Stimulated activated CD4-positive, alpha-beta T cell treated with anti-CD3 and anti-CD28 coated beads, Interleukin-2, amount 100 ng/mL, for 4 hours (primary cell): ENCODE data around the gene COX7A1.

ENCODE experiments used
- DNase-seq: peaks from one replicate; pipeline ENCODE4 v3.0.0-alpha.2; 2020; ENCODE audit warnings: low read depth

The COX7A1 gene

GRCh38 chr19:36111200-36111539, 41.1 kb downstream of the COX7A1 start:
- DNase-seq: no peak

- no peak for DNase-seq
Observed at GRCh38 chr19:36110487-36111199, 41.6 kb downstream of the COX7A1 start, which contains the start of gene OVOL3. TSS of gene OVOL3 (plus strand) at chr19:36111143. CDS start at chr19:36111203, 60 bp downstream.

DNA sequence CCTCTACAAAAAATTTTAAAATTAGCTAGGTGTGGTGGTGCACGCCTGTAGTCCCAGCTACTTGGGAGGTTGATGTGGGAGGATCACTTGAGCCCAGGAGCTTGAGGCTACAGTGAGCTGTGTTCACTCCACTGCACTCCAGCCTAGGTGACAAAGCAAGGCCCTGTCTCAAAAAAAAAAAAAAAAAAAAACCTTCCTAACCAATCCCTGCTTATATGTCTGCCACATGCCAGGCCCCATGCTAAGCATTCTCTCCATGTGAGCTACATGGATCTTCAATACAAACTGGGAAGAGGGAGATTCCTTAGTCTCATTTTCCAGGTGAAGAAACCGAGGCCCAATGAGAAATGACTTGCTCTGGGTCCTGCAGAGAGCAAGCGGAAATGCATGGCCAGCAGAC, 43.6 kb downstream of the COX7A1 start:
- no peak for DNase-seq

DNA sequence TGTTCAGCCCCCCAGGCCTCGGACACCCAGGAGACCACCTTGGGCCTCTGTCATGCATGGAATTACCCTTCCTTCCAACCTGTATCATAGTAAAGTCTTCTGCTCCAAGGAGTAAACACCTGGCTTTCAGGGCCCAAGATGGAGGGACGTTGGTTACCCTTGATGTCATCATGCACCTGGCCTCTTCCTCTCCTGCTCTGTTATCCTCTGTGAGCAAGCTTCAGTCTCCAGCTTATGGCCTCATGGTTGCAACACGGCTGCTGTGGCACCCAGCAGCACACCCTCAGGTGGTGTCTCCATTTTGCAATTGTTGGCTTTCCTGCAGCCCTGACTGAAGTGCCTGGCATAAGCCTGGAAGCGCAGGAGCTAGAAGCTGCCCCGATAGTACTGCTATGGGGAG, 45.3 kb downstream of the COX7A1 start:
- no peak for DNase-seq

DNA sequence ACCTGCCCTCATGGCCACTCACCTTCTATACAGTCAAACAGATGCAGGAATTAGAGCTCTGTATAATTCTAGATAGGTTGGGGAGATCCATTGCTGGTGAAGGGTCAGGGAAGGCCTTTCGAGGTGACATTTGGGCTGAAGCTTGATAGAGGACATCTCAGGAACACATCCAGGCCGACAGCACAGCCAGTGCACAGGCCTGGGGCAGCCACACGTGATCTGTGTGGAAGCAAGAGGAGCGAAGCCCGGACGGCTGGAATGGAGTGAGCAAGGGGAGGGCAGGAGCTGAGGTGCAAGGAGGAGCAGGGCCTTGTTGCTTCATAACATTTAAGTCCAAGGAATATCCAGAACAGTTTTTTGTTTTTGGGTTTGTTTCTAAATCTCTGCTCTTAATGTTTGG, 45.8 kb downstream of the COX7A1 start:
- DNase-seq: no peak

- no peak for DNase-seq
Observed at GRCh38 chr19:36103842-36104552, 48.2 kb downstream of the COX7A1 start.

DNA sequence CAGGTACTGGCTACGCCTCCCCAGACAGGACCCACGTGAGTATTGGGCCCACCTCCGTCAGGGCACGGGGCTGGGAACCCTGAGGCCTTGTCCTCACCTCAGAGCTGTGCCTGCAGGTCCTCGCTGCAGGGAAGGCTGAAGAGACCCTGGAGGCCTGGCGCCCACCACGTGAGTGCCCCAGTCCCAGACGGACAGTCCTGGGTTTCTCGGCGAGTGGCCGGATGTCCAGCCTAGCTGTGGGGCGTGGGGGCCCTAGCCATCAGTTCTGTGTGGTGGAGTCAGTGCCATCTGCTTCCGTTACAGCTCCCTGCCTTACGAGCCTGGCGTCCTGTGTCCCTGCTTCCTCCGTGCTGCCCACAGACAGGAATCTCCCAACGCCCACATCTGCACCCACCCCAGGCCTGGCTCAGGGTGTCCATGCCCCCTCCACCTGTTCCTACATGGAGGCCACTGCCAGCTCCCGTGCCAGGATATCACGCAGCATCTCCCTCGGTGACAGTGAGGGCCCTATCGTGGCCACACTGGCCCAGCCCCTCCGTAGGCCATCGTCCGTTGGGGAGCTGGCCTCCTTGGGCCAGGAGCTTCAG, 49.1 kb downstream of the COX7A1 start:
- DNase-seq: no peak

DNA sequence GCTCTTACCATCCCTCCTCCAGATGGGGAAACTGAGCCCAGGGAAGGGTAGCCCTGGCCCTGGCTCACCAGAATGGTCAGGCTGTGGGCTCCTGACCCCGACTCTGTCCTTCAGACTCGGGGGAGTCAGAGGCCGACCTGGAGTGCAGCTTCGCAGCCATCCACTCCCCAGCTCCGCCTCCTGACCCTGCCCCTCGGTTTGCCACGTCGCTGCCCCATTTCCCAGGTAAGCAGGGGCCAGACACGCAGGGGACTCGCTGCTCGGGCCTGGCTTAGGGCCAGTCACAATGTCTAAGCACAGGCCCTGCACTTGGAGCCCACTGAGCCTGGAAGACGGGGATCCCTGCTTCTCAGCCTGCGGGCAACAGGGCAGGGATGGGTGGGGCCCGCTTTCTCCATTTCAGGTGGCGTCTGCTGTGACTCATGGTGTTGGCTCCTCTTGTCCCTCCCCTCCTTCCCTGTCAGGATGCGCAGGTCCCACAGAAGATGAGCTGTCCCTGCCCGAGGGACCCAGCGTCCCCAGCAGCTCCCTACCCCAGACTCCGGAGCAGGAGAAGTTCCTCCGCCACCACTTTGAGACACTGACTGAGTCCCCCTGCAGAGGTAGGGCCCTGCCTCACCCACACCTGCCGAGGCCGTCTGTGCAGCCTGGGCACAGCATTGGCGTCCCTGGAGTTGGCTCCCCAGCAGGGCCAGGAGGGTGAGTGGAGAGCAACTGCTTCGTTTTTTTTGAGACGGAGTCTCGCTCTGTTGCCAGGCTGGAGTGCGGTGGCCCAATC, 50.5 kb downstream of the COX7A1 start:
- DNase-seq: no peak
